H9 (cell line): Measurements from ENCODE around the gene DEPDC5. TPM values are rescaled to one million over a fixed set of nuclear protein-coding genes. Genes with fewer than 3 reads are reported as not detected.

ENCODE experiments used
- DNase-seq: peaks from one replicate; pipeline ENCODE4 v3.0.0-alpha.2; 2017
- H2AFZ ChIP-seq: one replicate; pipeline ENCODE4 v1.6.1; 2013; ENCODE audit warnings: mild to moderate bottlenecking, low read length, control low read depth, moderate library complexity
- H2AK5ac ChIP-seq: 2 replicates; pipeline ENCODE4 v1.6.1; 2013; ENCODE audit warnings: low read length, control low read depth, mixed read lengths; ENCODE audit not compliant: insufficient read length
- H2BK120ac ChIP-seq: one replicate; pipeline ENCODE4 v1.6.1; 2013; ENCODE audit warnings: low read depth, mild to moderate bottlenecking, low read length, control low read depth, inconsistent platforms; ENCODE audit not compliant: poor library complexity, severe bottlenecking
- H2BK12ac ChIP-seq: 2 replicates; pipeline ENCODE4 v1.6.1; 2013; ENCODE audit warnings: low read length, control low read depth, mixed read lengths, low read depth; ENCODE audit not compliant: insufficient read length
- H2BK15ac ChIP-seq: 2 replicates; pipeline ENCODE4 v1.6.1; 2013; ENCODE audit warnings: low read depth, low read length, control low read depth
- H2BK20ac ChIP-seq: one replicate; pipeline ENCODE4 v1.6.1; 2013; ENCODE audit warnings: low read depth, mild to moderate bottlenecking, low read length, control low read depth, inconsistent platforms; ENCODE audit not compliant: poor library complexity, severe bottlenecking
- H2BK5ac ChIP-seq: 2 replicates; pipeline ENCODE4 v1.6.1; 2013; ENCODE audit warnings: low read length, control low read depth, mixed read lengths; ENCODE audit not compliant: insufficient read length
- H3K14ac ChIP-seq: 2 replicates; pipeline ENCODE4 v1.6.1; 2013; ENCODE audit warnings: low read length, control low read depth; ENCODE audit not compliant: insufficient read depth
- H3K18ac ChIP-seq: 2 replicates; pipeline ENCODE4 v1.6.1; 2013; ENCODE audit warnings: low read depth, mild to moderate bottlenecking, mixed read lengths, low read length, control low read depth; ENCODE audit not compliant: insufficient read length
- H3K23ac ChIP-seq: 2 replicates; pipeline ENCODE4 v1.6.1; 2013; ENCODE audit warnings: low read length, control low read depth, mixed read lengths, low read depth; ENCODE audit not compliant: insufficient read length
- H3K23me2 ChIP-seq: 2 replicates; pipeline ENCODE4 v1.6.1; 2013; ENCODE audit warnings: low read depth, mild to moderate bottlenecking, mixed read lengths, low read length, control low read depth; ENCODE audit not compliant: insufficient read length, poor library complexity, severe bottlenecking
- H3K27ac ChIP-seq: 2 replicates; pipeline ENCODE4 v1.5.1; 2013; ENCODE audit warnings: low read length, control low read depth, mixed read lengths, low read depth; ENCODE audit not compliant: insufficient read length
- H3K27me3 ChIP-seq: 2 replicates; pipeline ENCODE4 v1.6.1; 2013; ENCODE audit warnings: low read length, control low read depth, inconsistent platforms; ENCODE audit not compliant: insufficient read depth
- H3K4ac ChIP-seq: 2 replicates; pipeline ENCODE4 v1.6.1; 2013; ENCODE audit warnings: low read depth, mild to moderate bottlenecking, control low read depth, inconsistent platforms, low read length, moderate library complexity
- H3K4me1 ChIP-seq: 2 replicates; pipeline ENCODE4 v1.6.1; 2013; ENCODE audit warnings: low read length, control low read depth, inconsistent platforms; ENCODE audit not compliant: insufficient read depth
- H3K4me2 ChIP-seq: 2 replicates; pipeline ENCODE4 v1.6.1; 2013; ENCODE audit warnings: low read length, control low read depth, mixed read lengths; ENCODE audit not compliant: insufficient read length, insufficient read depth
- H3K56ac ChIP-seq: 2 replicates; pipeline ENCODE4 v1.6.1; 2013; ENCODE audit warnings: low read depth, mild to moderate bottlenecking, mixed read lengths, low read length, control low read depth; ENCODE audit not compliant: insufficient read length
- H3K79me1 ChIP-seq: 2 replicates; pipeline ENCODE4 v1.6.1; 2013; ENCODE audit warnings: low read depth, mild to moderate bottlenecking, moderate library complexity, low read length, control low read depth, inconsistent platforms; ENCODE audit not compliant: insufficient read depth, poor library complexity, severe bottlenecking
- H3K79me2 ChIP-seq: 2 replicates; pipeline ENCODE4 v1.6.1; 2013; ENCODE audit warnings: low read length, control low read depth, inconsistent platforms; ENCODE audit not compliant: insufficient read depth
- H3K9ac ChIP-seq: 2 replicates; pipeline ENCODE4 v1.6.1; 2013; ENCODE audit warnings: low read length, control low read depth, mixed read lengths; ENCODE audit not compliant: insufficient read length; ENCODE audit errors: extremely low read depth
- H3K9me3 ChIP-seq: one replicate; pipeline ENCODE4 v1.6.1; 2013; ENCODE audit warnings: low read depth, low read length, inconsistent platforms; ENCODE audit not compliant: control insufficient read depth
- H3T11ph ChIP-seq: one replicate; pipeline ENCODE4 v1.6.1; 2013; ENCODE audit warnings: mild to moderate bottlenecking, low read length, control low read depth, inconsistent platforms
- H4K20me1 ChIP-seq: one replicate; pipeline ENCODE4 v1.6.1; 2013; ENCODE audit not compliant: control insufficient read depth, insufficient read length, insufficient read depth
- H4K5ac ChIP-seq: 2 replicates; pipeline ENCODE4 v1.6.1; 2013; ENCODE audit warnings: low read depth, mild to moderate bottlenecking, mixed read lengths, low read length, control low read depth; ENCODE audit not compliant: insufficient read length
- H4K8ac ChIP-seq: replicated peaks from 2 replicates; pipeline ENCODE4 v1.6.1; 2013; ENCODE audit warnings: low read length, control low read depth, mixed read lengths, low read depth; ENCODE audit not compliant: insufficient read length
- H4K91ac ChIP-seq: 2 replicates; pipeline ENCODE4 v1.6.1; 2013; ENCODE audit warnings: low read depth, mild to moderate bottlenecking, moderate library complexity, mixed read lengths, low read length, control low read depth; ENCODE audit not compliant: insufficient read length
- H3K27ac Mint-ChIP-seq, 3 experiments: 2 replicates in 2 of 3; 3 replicates in 1 of 3; pipeline ENCODE4 v1.8.0; 2020 to 2021; ENCODE audit warnings: mixed read lengths in 3 of 3, mild to moderate bottlenecking in 1 of 3, moderate library complexity in 1 of 3
- H3K27me3 Mint-ChIP-seq: 2 replicates; pipeline ENCODE4 v1.8.0; 2021; ENCODE audit warnings: low read depth, mild to moderate bottlenecking, moderate library complexity, mixed read lengths
- H3K36me3 Mint-ChIP-seq, 3 experiments: 2 replicates in 2 of 3; 3 replicates in 1 of 3; pipeline ENCODE4 v1.8.0; 2020 to 2021; ENCODE audit warnings: low read depth in 3 of 3, mixed read lengths in 3 of 3; ENCODE audit not compliant: insufficient read depth in 1 of 3
- H3K4me1 Mint-ChIP-seq, 2 experiments: 2 replicates each; pipeline ENCODE4 v1.8.0; 2020; ENCODE audit warnings: mixed read lengths in 2 of 2
- H3K4me3 Mint-ChIP-seq, 2 experiments: 2 replicates in 1 of 2; 3 replicates in 1 of 2; pipeline ENCODE4 v1.8.0; 2020 to 2021; ENCODE audit warnings: mild to moderate bottlenecking in 2 of 2, mixed read lengths in 2 of 2, moderate library complexity in 1 of 2
- H3K9me3 Mint-ChIP-seq, 2 experiments: 2 replicates in 1 of 2; 3 replicates in 1 of 2; pipeline ENCODE4 v1.8.0; 2020; ENCODE audit warnings: mild to moderate bottlenecking in 2 of 2, mixed read lengths in 2 of 2, moderate library complexity in 1 of 2
- CTCF ChIP-seq: fragments of 200-600 bp; sonication (generic); conservative IDR thresholded peaks from 3 replicates; pipeline ENCODE4 v1.8.0; 2021; ENCODE audit warnings: antibody characterized with exemption, mild to moderate bottlenecking
- WGBS: extraction: QIAGEN DNeasy Blood & Tissue Kit; methylation state at CpG from one replicate; pipeline ENCODE4 v1.1.7; 2013; ENCODE audit warnings: missing lambda C conversion rate, low lambda C conversion rate, mixed read lengths; ENCODE audit not compliant: insufficient read length; ENCODE audit errors: extremely low coverage; 5-methylcytosine and 5-hydroxymethylcytosine counted together
- total RNA-seq: library from RNA; stranded (reverse); gene quantifications from 2 replicates; pipeline ENCODE4 v1.2.1, GENCODE V29; 2021

The DEPDC5 gene
- total RNA-seq, 1 experiment from 2014 or later: 29.2 TPM

GRCh38 chr22:31871480-31871879 lies 117.7 kb downstream of the DEPDC5 start:
- Mint-ChIP-seq H3K27ac (peak overlapping the region in 1 of 3 experiments; percentile 9; a peak in 2 of 7 replicates), H3K27me3 (no peaks in the 10 kb centered on the region), H3K4me1 (peaks cover 21 to 26% of the 10 kb centered on the region in 2 experiments), H3K4me3 (no peak overlapping the region), H3K9me3 (no peaks in the 10 kb centered on the region), H3K36me3 (peaks cover 5 to 41% (median 23%) of the 10 kb centered on the region in 3 experiments)
- no peak overlapping the region for H3K4ac ChIP-seq
- H2AK5ac ChIP-seq: no peak overlapping the region
- no peaks in the 10 kb centered on the region for H3K9me3 ChIP-seq
- H3K27ac ChIP-seq: no peak overlapping the region
- H3K9ac ChIP-seq: no peak overlapping the region
- H3K4me2 ChIP-seq: no peak overlapping the region
- no peaks in the 10 kb centered on the region for H4K20me1 ChIP-seq
- H2BK120ac ChIP-seq: no peak overlapping the region
- H2AFZ ChIP-seq: no peak overlapping the region
- H4K91ac ChIP-seq: no peak overlapping the region
- no peak for DNase-seq
- no peak overlapping the region for H2BK20ac ChIP-seq
- no peaks in the 10 kb centered on the region for H3K27me3 ChIP-seq
- no peak overlapping the region for H2BK12ac ChIP-seq
- H3T11ph ChIP-seq: no peak overlapping the region
- no peak overlapping the region for H4K5ac ChIP-seq
- no peak overlapping the region for H4K8ac ChIP-seq
- no peak overlapping the region for H2BK15ac ChIP-seq
- no peak overlapping the region for H3K14ac ChIP-seq
- WGBS: no CpG with 5 or more reads among the region's 4 CpGs
- H3K56ac ChIP-seq: no peak overlapping the region
- no peak overlapping the region for H3K23ac ChIP-seq
- H3K79me2 ChIP-seq: no peaks in the 10 kb centered on the region
- TF ChIP-seq CTCF: no peak
- H3K23me2 ChIP-seq: no peaks in the 10 kb centered on the region
- peaks cover 10% of the 10 kb centered on the region; the same call in 1 of the 2 replicates for H3K4me1 ChIP-seq
- H3K79me1 ChIP-seq: no peaks in the 10 kb centered on the region
- H3K18ac ChIP-seq: no peak overlapping the region
- no peak overlapping the region for H2BK5ac ChIP-seq
